WTC11 (cell line): ENCODE data around the gene STAB2.

ENCODE experiments used
- TF ChIP-seq, protein P1 (sequence below): fragments of 200-600 bp; IDR thresholded peaks from 2 replicates; pipeline ENCODE4 v1.8.0; 2022; ENCODE audit warnings: antibody characterized with exemption
- TF ChIP-seq, protein P2 (sequence below): sonication (generic); formaldehyde crosslinking; IDR thresholded peaks from 2 replicates; pipeline ENCODE4 v1.8.1; 2023; ENCODE audit warnings: mild to moderate bottlenecking, missing genetic modification reagents

DNA sequence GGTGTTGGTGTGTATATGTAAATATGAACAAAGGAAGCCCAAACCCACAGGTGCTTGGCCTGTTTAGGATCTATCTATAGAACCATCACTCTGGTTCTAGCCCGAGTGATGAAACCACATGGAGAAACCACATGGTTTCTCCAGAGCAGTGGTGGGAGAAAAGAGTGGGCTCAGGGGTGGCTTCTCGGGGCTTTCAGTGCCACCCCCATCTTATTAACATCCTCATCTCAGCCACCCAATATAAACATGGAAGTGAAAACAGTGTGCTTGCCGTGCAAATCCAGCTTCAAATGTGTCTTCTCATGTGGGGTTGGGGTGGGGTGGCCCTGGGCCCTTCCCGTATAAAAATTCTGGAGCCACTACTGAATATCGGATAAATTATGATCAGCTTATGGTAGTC lies 109.0 kb downstream of the STAB2 start:
- TF ChIP-seq, protein P1, sequence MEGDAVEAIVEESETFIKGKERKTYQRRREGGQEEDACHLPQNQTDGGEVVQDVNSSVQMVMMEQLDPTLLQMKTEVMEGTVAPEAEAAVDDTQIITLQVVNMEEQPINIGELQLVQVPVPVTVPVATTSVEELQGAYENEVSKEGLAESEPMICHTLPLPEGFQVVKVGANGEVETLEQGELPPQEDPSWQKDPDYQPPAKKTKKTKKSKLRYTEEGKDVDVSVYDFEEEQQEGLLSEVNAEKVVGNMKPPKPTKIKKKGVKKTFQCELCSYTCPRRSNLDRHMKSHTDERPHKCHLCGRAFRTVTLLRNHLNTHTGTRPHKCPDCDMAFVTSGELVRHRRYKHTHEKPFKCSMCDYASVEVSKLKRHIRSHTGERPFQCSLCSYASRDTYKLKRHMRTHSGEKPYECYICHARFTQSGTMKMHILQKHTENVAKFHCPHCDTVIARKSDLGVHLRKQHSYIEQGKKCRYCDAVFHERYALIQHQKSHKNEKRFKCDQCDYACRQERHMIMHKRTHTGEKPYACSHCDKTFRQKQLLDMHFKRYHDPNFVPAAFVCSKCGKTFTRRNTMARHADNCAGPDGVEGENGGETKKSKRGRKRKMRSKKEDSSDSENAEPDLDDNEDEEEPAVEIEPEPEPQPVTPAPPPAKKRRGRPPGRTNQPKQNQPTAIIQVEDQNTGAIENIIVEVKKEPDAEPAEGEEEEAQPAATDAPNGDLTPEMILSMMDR, result no peak
- TF ChIP-seq, protein P2, sequence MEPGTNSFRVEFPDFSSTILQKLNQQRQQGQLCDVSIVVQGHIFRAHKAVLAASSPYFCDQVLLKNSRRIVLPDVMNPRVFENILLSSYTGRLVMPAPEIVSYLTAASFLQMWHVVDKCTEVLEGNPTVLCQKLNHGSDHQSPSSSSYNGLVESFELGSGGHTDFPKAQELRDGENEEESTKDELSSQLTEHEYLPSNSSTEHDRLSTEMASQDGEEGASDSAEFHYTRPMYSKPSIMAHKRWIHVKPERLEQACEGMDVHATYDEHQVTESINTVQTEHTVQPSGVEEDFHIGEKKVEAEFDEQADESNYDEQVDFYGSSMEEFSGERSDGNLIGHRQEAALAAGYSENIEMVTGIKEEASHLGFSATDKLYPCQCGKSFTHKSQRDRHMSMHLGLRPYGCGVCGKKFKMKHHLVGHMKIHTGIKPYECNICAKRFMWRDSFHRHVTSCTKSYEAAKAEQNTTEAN (CRISPR knock-in tag), result no peak
